ENCODE results near the gene PDE4C. TPM values are rescaled to one million over a fixed set of nuclear protein-coding genes. Genes with fewer than 3 reads are reported as not detected.

Gene PDE4C
- total and polyA plus RNA-seq, 9 of the 15 experiments (the other 6 are each of a cell fraction or from before 2014, with no cell fraction given): 0.04 to 0.91 (median 0.20) TPM; not detected in 1

- no peak for TF ChIP-seq CHD7 (IDR thresholded peaks at IDR 0.05; ENCODE audit: low read depth, low read length)
- TF ChIP-seq ZNF41 (CRISPR knock-in tag; conservative IDR thresholded peaks at IDR 0.05): no peak
- TF ChIP-seq FOS (IDR thresholded peaks at IDR 0.05; ENCODE audit: extremely low read depth, insufficient read length): peak; percentile 98
- peak; percentile 99 for TF ChIP-seq ZNF589 (CRISPR knock-in tag; IDR thresholded peaks at IDR 0.05; ENCODE audit: low read depth)
- TF ChIP-seq GABPB2 (CRISPR knock-in tag; conservative IDR thresholded peaks at IDR 0.05): no peak
- no peak for TF ChIP-seq ZBTB49 (CRISPR knock-in tag; IDR thresholded peaks at IDR 0.05; ENCODE audit: borderline replicate concordance)
- TF ChIP-seq NUFIP1 (IDR thresholded peaks at IDR 0.05; ENCODE audit: partially characterized antibody): no peak
- no peak for TF ChIP-seq MIER1 (IDR thresholded peaks at IDR 0.05; ENCODE audit: low read depth)
- no peak for TF ChIP-seq CHAMP1 (IDR thresholded peaks at IDR 0.05)
- TF ChIP-seq ILK (tag; IDR thresholded peaks at IDR 0.05; ENCODE audit: borderline replicate concordance, low read depth): no peak
- no peak for TF ChIP-seq MEF2A (IDR thresholded peaks at IDR 0.05; ENCODE audit: control insufficient read depth, low read depth, low read length)
Observed at GRCh38 chr19:18192673-18193387, 33.4 kb downstream of the PDE4C start, which contains the start of gene MPV17L2 (continued).
